Gastrocnemius medialis (tissue), 4 donors: Measurements from ENCODE around the gene AKAP10. TPM values are rescaled to one million over a fixed set of nuclear protein-coding genes. Genes with fewer than 3 reads are reported as not detected.
A peak's percentile ranks its signal among the peaks of the same experiment; 100 is the strongest.
"Not testable (repeated sequence)": the region's sequence is repeated elsewhere in the genome, so short reads cannot be mapped to it uniquely, and the experiment has no call there.

ENCODE experiments used
- ATAC-seq, 2 donors: fragments of 150-250 bp; one replicate each; pipeline ENCODE4 v1.9.1; 2016
- DNase-seq, 2 donors: peaks; one replicate each; pipeline ENCODE4 v3.0.0-alpha.2; 2019
- H3K27ac ChIP-seq, 4 donors: fragments of 200-600 bp; sonication (generic); 1 replicate in 1 of 4; 2 replicates in 3 of 4; pipeline ENCODE4 v1.5.1; 2016 to 2018; ENCODE audit warnings: mild to moderate bottlenecking in 2 of 4, moderate library complexity in 1 of 4
- H3K27me3 ChIP-seq, 3 donors: fragments of 200-600 bp; sonication (generic) in 2 of 3; 1 replicate in 1 of 3; 2 replicates in 2 of 3; pipeline versions ENCODE4 v1.5.1 to v1.6.0; 2016 to 2019; ENCODE audit warnings: mild to moderate bottlenecking in 1 of 3, moderate library complexity in 1 of 3
- H3K36me3 ChIP-seq, 2 donors: fragments of 200-600 bp; sonication (generic) in 1 of 2; one replicate each; pipeline ENCODE4 v1.5.1; 2017 to 2018
- H3K4me1 ChIP-seq, 2 donors: fragments of 200-600 bp; sonication (generic) in 1 of 2; one replicate each; pipeline ENCODE4 v1.5.1; 2016 to 2017; ENCODE audit warnings: mild to moderate bottlenecking in 2 of 2
- H3K4me3 ChIP-seq, 4 donors: fragments of 200-600 bp; sonication (generic) in 3 of 4; 1 replicate in 1 of 4; 2 replicates in 3 of 4; pipeline ENCODE4 v1.5.1; 2016 to 2019; ENCODE audit warnings: mild to moderate bottlenecking in 2 of 4
- H3K9me3 ChIP-seq, 3 donors: fragments of 200-600 bp; sonication (generic) in 2 of 3; 1 replicate in 1 of 3; 2 replicates in 2 of 3; pipeline ENCODE4 v1.5.1; 2016 to 2019
- CTCF ChIP-seq, 5 experiments: fragments of 450-650 bp in 3 of 5; fragments of 200-600 bp in 2 of 5; sonication (generic) in 2 of 5; IDR thresholded peaks in 4 of 5; conservative IDR thresholded peaks in 1 of 5; 1 replicate in 4 of 5; 2 replicates in 1 of 5; pipeline ENCODE4 v1.5.1; 2016 to 2019; ENCODE audit warnings: antibody characterized with exemption in 5 of 5, mild to moderate bottlenecking in 3 of 5, moderate library complexity in 3 of 5
- POLR2A ChIP-seq, 2 donors: fragments of 450-650 bp; IDR thresholded peaks; one replicate each; pipeline ENCODE4 v1.6.1; 2017; ENCODE audit warnings: antibody characterized with exemption in 2 of 2, mild to moderate bottlenecking in 2 of 2, moderate library complexity in 2 of 2
- in situ Hi-C, 4 donors: fragments of 200-750 bp; cut with MboI; loops; one replicate each; pipeline versions ENCODE4 v1.15.0 to v1.8.0; 2017; ENCODE audit warnings: low sequenced_read_pairs in 4 of 4
- intact Hi-C: fragments of 100-400 bp; cut with DNase I; formaldehyde crosslinking; loops from one replicate; pipeline ENCODE4 v1.15.1; 2023; ENCODE audit warnings: low total_unique reads
- total RNA-seq, 4 donors: library from RNA; depleted of rRNA; stranded (reverse); fragments of >200 nt; gene quantifications; one replicate each; pipeline versions ENCODE4 v1.1.0 to v1.2.3, GENCODE V29; 2016

AKAP10 gene
- total RNA-seq, 4 donors from 2014 or later: 6.1 to 26.1 (median 9.9) TPM

GRCh38 chr17:19897090-19897837, 80.4 kb downstream of the AKAP10 start:
- peak in 1 of 2 donors; percentile 46 for DNase-seq
- intact Hi-C loops (no loop called here), in situ Hi-C loops (no loop called here)
- H3K27me3 ChIP-seq: no peaks in the 10 kb centered on the region
- peak in 1 of 2 donors; percentile 62 for ATAC-seq
- no peaks in the 10 kb centered on the region for H3K9me3 ChIP-seq
- H3K36me3 ChIP-seq: peaks cover 0 to 7% of the 10 kb centered on the region in 2 donors
- H3K4me1 ChIP-seq: no peaks in the 10 kb centered on the region
- no peak for TF ChIP-seq POLR2A (IDR thresholded peaks at IDR 0.05)
- TF ChIP-seq CTCF (IDR thresholded peaks at IDR 0.05 in 4 of 5, conservative IDR thresholded peaks at IDR 0.05 in 1 of 5): no peak
- no peak overlapping the region for H3K4me3 ChIP-seq
- H3K27ac ChIP-seq: no peak overlapping the region

- ATAC-seq (no peak), DNase-seq (no peak)
- TF ChIP-seq CTCF (IDR thresholded peaks at IDR 0.05 in 4 of 5, conservative IDR thresholded peaks at IDR 0.05 in 1 of 5) (no peak), POLR2A (IDR thresholded peaks at IDR 0.05) (no peak)
- in situ Hi-C loops: no loop called here
- no peak overlapping the region for H3K27ac ChIP-seq
- no peaks in the 10 kb centered on the region for H3K27me3 ChIP-seq
- peaks cover 0 to 7% of the 10 kb centered on the region in 2 donors for H3K36me3 ChIP-seq
- intact Hi-C loops: no loop called here
- H3K4me1 ChIP-seq: no peaks in the 10 kb centered on the region
- no peaks in the 10 kb centered on the region for H3K9me3 ChIP-seq
- H3K4me3 ChIP-seq: no peak overlapping the region
Observed at GRCh38 chr17:19896679-19897078, 80.9 kb downstream of the AKAP10 start.

- H3K27me3 ChIP-seq, H3K27ac ChIP-seq, H3K4me1 ChIP-seq, H3K9me3 ChIP-seq, ATAC-seq, H3K4me3 ChIP-seq, intact Hi-C loops, H3K36me3 ChIP-seq, DNase-seq, in situ Hi-C loops: not testable (repeated sequence)
Observed at GRCh38 chr17:19890554-19890953, 87.1 kb downstream of the AKAP10 start.

GRCh38 chr17:19890001-19890400, 87.6 kb downstream of the AKAP10 start:
- H3K36me3 ChIP-seq, H3K4me1 ChIP-seq, H3K9me3 ChIP-seq, H3K4me3 ChIP-seq, DNase-seq, H3K27ac ChIP-seq, ATAC-seq, intact Hi-C loops, H3K27me3 ChIP-seq, in situ Hi-C loops: not testable (repeated sequence)

GRCh38 chr17:19886116-19886515, 91.5 kb downstream of the AKAP10 start:
- ATAC-seq: no peak
- intact Hi-C loops (no loop called here), in situ Hi-C loops (no loop called here)
- Histone ChIP-seq H3K9me3 (no peaks in the 10 kb centered on the region), H3K27me3 (no peaks in the 10 kb centered on the region), H3K36me3 (no peaks in the 10 kb centered on the region), H3K4me3 (no peak overlapping the region), H3K27ac (no peak overlapping the region), H3K4me1 (no peaks in the 10 kb centered on the region)
- no peak for DNase-seq
- TF ChIP-seq CTCF (IDR thresholded peaks at IDR 0.05 in 4 of 5, conservative IDR thresholded peaks at IDR 0.05 in 1 of 5) (no peak), POLR2A (IDR thresholded peaks at IDR 0.05) (no peak)
